GM18507 (cell line): ENCODE measurements around the gene C1S.
"Not testable (repeated sequence)": the region's sequence is repeated elsewhere in the genome, so short reads cannot be mapped to it uniquely, and the experiment has no call there.

ENCODE experiments used
- DNase-seq: peaks from one replicate; pipeline ENCODE4 v3.0.0; 2011; ENCODE audit warnings: low read depth; ENCODE audit not compliant: insufficient read length; ENCODE audit errors: extremely low spot score
- FAIRE-seq: peaks from 2 replicates; lab custom pipeline; 2011; peaks lifted over from hg19 to GRCh38; lab: Jason Lieb, UNC

C1S gene

DNA sequence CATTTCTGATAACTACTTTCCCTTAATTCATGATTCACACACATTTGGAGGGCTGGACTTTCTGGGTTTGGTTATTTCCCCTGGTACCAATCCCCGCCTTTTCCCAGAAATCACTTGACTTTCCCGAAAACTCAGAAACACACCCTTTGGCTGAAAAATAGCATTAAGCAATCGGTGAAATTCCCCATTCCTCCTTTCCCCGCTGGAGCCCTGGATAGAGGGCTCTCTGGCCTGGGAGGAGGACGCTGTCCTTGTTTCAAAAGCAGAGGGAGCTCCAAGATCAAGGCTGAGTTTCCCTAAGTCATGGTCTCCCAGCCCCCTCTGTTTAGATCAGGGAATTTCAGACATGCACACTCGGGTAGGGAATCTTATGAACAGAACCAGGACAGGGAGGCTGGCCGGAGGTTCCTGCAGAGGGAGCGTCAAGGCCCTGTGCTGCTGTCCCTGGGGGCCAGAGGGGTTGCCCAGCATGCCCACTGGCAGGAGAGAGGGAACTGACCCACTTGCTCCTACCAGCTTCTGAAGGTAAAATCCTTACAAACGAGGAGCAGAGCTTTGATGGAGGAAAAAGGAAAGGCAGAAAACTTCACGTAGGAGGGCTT is at the start of gene C1S:
TSS of gene C1S (plus strand) at position 366 of the 602 bp plus-strand sequence. CDS start 1,195 bp downstream, outside the sequence.
- FAIRE-seq, result no peak
- no peak for DNase-seq

DNA sequence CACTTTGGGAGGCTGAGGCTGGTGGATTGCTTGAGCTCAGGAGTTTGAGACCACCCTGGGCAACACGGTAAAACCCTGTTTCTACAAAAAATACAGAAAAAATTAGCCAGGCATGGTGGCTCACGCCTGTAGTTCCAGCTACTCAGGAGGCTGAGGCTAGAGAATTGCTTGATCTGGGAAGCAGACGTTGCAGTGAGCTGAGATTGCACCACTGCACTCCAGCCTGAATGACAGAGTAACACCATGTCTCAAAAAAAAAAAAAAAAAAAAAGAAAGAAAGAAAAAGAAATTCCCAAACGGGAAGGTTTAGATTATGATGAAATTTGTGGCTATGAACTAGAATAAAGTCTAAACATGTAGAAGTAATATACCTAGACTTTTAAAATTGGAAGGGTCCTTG is 49.1 kb upstream of the C1S start:
- DNase-seq, FAIRE-seq: not testable (repeated sequence)

DNA sequence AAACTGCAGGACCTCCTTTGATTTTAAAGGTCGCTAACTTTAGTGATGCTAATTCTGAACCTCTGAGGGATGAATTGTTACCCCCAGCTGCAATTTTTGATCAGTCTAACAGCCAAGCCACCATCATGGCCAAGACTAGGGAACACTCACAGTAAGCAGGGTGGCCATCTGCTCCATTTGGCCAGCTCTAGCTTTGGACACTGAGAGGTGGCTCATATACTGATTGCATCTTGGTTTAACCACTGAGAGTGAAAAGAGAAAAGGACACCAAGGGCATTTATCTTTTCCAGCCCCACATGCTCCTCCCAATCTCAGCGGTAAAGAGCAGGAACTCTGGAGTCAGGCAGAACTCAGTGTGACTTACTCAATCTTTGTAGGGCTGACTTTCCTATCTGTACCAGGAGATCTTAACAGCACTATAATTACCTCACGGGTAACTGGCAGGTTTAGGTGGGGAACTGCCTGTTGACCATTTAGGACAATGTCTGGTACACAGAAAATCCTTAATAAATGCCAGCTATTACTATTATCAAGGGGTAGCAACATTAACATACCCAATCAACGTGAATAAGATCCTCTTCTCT is 48.4 kb upstream of the C1S start:
- FAIRE-seq, result no peak

DNA sequence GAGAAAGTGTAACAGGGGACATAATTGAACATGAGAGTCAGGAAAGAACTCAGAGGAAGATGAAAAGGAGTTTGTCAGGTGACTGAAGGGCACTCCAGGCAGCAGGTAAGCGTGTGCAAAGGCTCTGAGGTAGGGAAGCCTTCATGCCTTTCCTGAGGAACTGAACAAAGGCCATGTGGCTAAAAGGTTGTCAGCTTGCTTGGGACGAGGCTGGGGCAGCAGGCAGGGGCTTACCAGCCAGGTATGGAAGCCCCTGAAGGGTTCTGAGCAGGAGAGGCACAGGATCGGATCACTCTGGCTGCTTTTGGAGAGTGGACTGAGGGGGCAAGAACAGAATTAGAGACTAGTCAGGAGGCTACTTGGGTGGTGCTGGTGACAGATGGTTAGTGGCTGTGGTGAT is 47.4 kb upstream of the C1S start:
- DNase-seq (no peak), FAIRE-seq (no peak)

More for the DNA sequence above, 48.4 kb upstream of the C1S start:
- no peak for DNase-seq

DNA sequence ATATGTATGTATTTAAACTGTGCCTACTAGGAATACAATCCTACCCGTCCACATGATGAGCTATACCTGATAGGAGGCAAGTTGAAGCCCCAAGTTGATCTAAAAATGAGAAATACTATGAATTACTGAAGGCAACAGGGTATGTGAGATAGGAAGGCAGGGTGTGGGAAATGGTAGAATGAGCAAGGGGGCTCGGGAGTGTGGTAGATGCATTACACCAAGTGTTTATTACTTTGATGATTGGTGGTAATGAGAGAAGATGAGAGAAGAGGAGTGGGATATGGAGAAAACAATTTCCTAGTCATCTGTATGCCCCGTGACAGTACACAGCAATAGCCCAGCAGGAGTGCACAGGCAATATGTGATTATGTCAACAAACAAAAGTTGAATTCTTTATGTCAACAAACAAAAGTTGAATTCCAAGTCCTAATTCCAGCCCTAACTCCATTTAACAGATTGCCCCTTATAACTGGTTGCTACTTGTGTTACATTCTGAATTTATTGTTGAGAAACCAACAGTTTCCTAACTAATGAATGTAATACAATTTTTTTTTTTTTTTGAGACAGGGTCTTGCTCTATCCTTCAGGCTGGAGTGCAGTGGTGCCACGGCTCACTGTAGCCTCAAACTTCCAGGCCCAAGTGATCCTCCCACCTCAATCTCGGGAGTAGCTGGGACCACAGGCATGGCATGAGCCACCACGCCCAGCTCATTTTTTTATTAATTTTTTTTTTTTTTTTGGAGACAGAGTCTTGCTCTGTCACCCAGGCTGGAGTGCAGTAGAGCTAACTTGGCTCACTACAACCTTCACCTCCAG is 44.8 kb upstream of the C1S start:
- FAIRE-seq (no peak), DNase-seq (no peak)

DNA sequence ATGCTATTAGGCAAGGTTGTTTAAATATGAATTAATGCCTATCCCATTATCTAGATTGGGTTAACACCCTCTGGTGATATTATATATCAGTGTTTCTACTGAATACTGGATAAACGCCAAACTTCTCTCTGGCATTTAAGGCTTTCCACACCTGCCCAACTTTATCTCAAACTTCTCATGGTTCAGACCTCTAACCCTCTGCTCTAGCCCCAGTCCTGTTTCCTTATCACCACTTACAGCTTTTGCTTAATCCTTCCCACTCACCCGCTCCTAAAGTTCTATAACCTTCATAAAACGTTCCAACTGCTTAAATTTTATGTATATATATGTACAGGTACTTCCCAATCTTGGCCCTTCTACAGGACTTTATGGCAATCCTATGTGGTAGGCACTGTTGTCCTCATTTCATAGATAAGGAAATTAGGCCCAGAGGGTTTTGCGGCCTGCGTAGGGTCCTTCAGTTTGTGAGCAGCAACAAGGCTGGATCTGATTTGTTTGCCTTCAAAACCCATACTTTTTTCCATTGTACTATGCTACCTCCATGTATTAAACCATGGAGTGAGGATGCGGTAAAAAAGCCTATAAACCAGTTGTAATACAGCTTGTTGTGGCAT is 43.5 kb upstream of the C1S start:
- FAIRE-seq, result no peak
- no peak for DNase-seq

DNA sequence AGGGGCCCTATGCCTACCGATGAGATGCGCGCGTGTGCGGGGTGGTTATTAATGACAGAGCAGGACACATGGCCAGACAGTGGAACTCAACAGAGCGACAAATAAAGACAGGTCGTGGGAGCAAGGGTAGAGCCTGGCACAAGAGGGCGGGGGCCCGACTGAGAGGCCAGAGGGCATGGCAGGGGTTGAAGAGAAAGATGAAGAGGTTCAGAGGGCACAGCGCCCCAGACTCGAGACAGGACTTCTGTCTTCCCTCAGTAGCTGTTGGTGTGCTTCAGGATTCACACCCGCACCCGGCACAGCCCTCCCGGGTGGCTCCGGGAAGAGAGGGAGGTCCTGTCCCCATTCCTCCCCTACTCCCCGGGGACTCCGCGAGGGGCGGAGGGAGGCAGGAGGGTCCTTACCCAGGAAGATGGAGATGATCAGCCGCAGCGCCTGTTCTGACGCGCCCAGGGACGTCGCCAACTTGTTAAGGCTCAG is 42.6 kb upstream of the C1S start:
- DNase-seq (no peak), FAIRE-seq (no peak)

DNA sequence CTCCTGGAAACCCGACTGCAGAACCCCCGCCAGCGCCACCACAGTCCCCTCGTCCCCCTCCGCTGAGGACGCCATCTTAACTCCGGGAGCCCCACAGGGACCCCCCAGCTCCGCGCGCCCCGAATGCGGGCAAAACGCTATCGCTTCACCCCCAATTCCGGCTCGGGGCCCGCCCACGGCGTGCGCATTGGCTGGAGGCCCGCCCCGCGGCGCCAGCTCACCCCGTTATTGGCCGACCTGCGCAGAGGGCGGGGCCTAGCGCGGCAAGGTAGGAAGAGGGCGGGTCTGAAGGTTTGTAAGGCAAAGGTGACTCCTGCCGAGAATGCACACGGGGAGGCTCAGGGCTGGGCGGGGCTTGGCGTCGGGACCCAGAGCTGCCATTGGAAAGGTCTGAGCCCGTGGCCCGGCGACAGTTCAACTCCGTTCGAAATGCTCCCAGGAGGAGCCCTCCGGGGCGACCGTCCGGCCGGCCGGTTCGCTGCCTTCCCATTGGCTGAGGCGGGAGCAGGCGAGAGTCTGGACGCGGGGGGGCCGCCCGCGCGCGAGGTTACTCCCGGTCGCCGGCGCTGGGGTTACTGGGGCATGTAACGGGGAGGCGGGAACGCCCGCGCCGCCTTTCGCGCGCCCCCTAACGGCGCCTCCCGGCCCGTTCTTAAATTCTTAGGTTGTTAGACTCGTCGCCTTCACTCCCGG is 42.0 kb upstream of the C1S start, which contains the start of gene LPCAT3:
TSS of gene LPCAT3 (minus strand) at position 127 of the 693 bp plus-strand sequence. CDS start at position 75, 52 bp downstream.
- DNase-seq, result peak; percentile 95

DNA sequence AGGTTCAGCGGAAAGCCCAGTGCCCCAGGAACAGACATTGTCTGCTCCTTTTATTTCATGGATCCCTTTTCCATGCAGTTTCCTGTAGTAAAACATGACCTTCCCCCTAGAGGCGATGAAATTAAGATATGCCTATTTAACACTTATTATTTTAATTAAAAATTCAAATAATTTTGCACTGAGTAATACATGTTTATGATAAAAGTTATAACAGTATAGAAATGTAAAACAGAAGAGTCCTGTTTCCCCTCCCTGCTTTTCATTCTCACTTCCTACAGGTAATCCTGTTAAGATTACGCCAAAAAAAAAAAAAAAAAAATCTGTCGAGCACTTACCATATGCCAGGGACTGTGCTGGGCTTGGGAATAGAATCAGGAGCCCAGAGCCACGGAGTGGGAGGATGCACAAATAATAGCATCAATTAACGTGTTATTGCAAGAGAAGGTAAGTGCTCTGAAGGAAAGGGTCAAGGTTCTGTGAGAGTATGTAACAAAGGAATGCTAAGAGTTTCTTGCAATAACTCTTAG is 41.4 kb upstream of the C1S start:
- DNase-seq (no peak), FAIRE-seq (no peak)

More for the DNA sequence above, 42.0 kb upstream of the C1S start, which contains the start of gene LPCAT3:
- FAIRE-seq, result peak; percentile 97

DNA sequence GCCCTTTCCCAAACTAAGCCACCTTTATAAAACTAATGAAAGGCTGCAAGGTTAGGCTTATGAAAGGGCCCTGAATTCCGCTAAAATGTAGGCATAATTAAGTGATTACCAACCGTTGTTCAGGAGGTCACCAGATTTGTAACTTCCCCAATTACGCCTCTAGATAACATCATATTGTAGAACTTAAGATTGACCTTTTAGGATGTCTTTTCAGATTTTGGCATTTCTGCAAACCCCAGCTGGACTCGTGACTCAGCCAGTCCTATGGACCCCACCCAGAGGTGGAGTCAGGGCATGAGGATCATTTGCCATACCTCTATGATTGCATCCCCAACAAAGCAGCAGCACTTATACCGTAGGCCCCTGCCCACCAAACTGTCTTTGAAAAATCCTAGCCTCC is 38.6 kb upstream of the C1S start:
- FAIRE-seq (no peak), DNase-seq (no peak)

DNA sequence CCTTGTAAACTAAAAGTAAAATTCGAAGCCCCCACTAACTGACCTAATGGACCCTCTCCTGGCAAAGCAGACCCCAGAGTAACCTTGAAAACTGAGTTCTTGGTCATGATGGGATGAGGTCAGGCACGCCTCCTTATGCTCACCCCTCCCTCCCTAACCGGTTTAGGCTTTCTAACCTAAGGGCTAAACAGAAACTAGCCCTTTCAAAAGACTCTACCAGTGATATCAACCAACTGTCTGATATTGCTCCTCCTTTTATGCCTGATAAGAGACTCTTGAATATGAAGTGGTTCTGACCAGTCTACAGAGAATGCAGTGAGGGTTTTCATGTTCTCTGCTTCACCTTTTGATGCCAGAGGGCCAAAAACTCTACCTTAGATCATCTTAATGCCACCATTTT is 37.4 kb upstream of the C1S start:
- no peak for FAIRE-seq
- no peak for DNase-seq

DNA sequence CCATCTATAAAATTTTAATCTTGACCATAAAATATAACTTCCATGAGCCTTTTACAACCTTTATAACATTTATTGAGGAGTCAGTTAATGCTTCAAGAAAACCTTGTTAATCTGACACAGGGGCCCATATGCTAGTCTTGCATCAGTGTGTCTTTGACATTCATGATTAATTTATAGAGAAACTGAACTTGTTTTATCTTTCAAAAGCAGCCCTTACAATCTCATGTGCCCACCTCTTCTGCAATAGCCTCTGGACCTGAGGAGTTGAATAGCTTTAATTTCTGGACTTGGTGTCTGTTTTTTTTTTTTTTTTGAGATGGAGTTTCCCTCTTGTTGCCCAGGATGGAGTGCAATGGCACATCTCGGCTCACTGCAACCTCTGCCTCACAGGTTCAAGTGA is 33.7 kb upstream of the C1S start:
- DNase-seq (no peak), FAIRE-seq (no peak)

DNA sequence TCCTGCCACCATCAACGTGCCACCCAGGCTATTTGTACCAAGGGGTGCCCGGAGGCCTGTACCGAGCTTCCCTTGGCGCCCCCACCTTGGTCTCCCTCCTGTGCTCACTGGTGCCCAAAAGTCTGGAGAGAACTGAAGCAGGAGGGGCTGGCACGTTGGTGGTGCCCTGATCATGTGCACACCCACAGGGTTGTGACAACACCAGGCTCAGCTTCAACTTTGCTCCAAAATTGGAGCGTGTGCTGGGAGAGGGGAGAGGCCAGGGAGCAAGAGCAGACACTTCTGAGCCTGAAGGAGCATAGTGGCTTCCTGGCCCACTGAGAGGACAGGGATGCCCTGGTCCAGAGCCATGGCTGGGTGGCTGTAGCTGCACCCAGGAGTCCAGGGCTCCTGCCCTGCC is 29.2 kb upstream of the C1S start:
- DNase-seq, result no peak
- no peak for FAIRE-seq

DNA sequence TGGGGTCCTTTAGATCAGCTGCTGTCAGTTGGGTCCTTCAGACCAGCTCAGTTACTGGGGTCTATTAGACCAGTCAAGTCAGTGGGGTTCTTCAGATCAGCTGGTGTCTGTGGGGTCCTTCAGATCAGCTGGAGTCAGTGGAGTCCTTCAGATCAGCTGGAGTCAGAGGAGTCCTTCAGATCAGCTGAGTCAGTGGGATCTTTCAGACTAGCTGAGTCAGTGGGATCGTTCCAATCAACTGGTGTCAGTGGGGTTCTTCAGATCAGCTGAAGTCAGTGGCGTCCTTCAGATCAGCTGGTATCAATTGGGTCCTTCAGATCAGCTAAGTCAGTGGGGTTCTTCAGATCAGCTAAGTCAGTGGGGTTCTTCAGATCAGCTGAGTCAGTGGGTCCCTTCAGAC is 27.5 kb upstream of the C1S start:
- no peak for FAIRE-seq
- DNase-seq, result no peak

DNA sequence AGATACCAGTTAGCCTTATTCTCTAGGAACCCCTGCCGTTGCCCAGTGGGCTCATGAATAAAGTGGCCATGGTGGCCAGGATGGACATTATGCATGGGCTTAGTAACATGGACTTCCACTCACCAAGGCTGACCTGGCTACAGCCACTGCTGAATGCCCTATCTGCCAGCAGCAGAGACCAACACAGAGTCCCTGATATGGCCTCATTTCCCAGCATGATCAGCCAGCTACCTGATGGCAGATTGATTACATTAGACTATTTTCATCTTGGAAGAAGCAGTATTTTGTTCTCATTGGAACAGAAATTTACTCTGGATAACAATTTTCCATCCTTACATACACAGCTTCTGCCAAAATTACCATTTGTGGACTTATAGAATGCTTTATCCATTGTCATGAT is 26.1 kb upstream of the C1S start:
- DNase-seq (no peak), FAIRE-seq (no peak)

DNA sequence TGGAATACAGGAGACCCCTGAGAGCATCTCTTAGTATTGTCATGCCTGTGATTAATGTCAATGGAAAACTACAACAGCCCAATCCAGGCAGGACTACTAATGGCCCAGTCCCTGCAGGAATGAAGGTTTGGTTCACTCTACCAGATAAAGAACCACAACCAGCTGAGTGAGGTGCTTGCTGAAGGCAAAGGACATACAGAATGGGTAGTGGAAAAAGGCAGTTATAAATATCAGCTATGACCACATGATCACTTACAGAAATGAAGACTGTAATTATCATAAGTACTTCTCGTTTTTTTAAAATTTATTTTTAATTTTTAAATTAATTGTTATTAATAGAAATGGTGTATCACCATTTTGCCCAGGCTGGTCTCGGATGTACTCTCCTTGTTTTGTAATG is 25.1 kb upstream of the C1S start:
- no peak for FAIRE-seq
- no peak for DNase-seq

DNA sequence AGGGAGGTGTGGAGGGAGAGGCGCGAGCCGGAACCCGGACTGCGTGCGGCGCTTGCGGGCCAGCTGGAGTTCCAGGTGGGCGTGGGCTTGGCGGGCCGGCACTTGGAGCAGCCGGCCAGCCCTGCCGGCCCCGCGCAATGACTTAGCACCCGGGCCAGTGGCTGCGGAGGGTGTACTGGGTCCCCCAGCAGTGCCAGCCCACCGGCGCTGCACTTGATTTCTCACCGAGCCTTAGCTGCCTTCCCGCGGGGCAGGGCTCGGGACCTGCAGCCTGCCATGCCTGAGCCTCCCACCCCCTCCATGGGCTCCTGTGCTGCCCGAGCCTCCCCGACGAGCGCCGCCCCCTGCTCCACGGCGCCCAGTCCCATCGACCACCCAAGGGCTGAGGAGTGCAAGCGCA is 23.1 kb upstream of the C1S start:
- not testable (repeated sequence) for FAIRE-seq

DNA sequence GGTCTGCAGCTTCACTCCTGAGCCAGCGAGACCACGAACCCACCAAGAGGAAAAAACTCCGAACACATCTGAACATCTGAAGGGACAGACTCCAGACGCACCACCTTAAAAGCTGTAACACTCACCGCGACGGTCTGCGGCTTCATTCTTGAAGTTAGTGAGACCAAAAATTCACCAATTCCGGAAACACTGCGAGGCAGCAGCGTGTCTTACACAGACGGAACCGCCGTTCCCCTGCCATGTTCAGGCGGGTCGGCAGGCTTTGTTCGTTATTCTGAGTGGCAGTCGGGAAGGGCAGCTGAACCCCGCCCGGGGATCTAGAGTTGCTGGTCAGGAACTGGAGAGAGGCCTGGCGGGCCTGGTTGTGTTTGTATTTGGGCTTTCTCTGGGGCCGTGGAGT is 21.9 kb upstream of the C1S start:
- FAIRE-seq (no peak), DNase-seq (no peak)

More for the DNA sequence above, 23.1 kb upstream of the C1S start:
- not testable (repeated sequence) for DNase-seq

DNA sequence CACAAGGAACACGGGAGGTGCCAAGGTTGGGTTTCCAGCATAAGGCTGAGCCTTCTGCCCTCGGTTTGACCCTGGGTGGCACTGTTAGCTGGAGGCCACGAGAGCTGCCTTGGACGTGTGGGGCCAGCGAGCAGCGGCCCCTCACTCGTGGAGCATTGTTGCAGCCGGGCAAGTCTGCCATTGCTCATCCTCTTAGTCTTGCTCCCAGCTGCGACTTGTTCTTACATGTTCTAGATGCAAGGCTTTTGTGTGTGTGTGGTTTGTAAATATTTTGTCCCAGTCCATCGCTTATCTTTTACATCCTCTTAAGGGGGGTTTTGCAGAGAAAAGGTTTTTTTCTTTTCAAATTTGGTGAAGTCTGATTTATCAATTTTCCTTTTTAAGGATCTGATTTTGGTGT is 21.1 kb upstream of the C1S start:
- DNase-seq (no peak), FAIRE-seq (no peak)
